HUDEP-2 (cell line): ENCODE results near the gene OSER1.

ENCODE experiments used
- DNase-seq, 76 experiments: peaks; one replicate each; lab custom pipeline; 2025; ENCODE audit not compliant: unreplicated experiment in 76 of 76; lab: John Stamatoyannopoulos, UW

The OSER1 gene

GRCh38 chr20:44146272-44146671 lies 64.3 kb downstream of the OSER1 start:
- no peak for DNase-seq
